DOHH2 (cell line): ENCODE data around the gene GPATCH4.

Experiments
- CTCF ChIP-seq: fragments of 200-600 bp; sonication (generic); IDR thresholded peaks from one replicate; pipeline ENCODE4 v1.5.1; 2014; ENCODE audit warnings: antibody characterized with exemption, mild to moderate bottlenecking, low read depth, low read length; ENCODE audit not compliant: poor library complexity, severe bottlenecking
- EZH2phosphoT487 ChIP-seq: fragments of 200-600 bp; sonication (generic); IDR thresholded peaks from 2 replicates; pipeline ENCODE4 v1.6.1; 2017; ENCODE audit warnings: borderline replicate concordance, mild to moderate bottlenecking, antibody characterized with exemption, low read length, moderate library complexity, mixed read lengths

- TF ChIP-seq CTCF (no peak), EZH2phosphoT487 (no peak)
These were observed 23.7 kb downstream of the GPATCH4 start for GRCh38 chr1:156577550-156577949.
